Dedifferentiated amniotic fluid mesenchymal stem cell (primary cell): ENCODE measurements around the gene NME9.
A peak's percentile ranks its signal among the peaks of the same experiment; 100 is the strongest.

Experiments used
- DNase-seq: peaks from one replicate; pipeline ENCODE4 v3.0.0-alpha.2; 2016; ENCODE audit errors: extremely low spot score

The NME9 gene

GRCh38 chr3:138362538-138362937 lies 32.9 kb upstream of the NME9 start:
- DNase-seq = no peak

GRCh38 chr3:138361561-138361971 lies 31.9 kb upstream of the NME9 start:
- no peak for DNase-seq

- no peak for DNase-seq
Measured at GRCh38 chr3:138360869-138361525, 31.3 kb upstream of the NME9 start.

GRCh38 chr3:138359919-138360868 lies 30.5 kb upstream of the NME9 start:
- no peak for DNase-seq

- DNase-seq = no peak
Measured at GRCh38 chr3:138359148-138359918, 29.7 kb upstream of the NME9 start.

GRCh38 chr3:138356730-138357405 lies 27.2 kb upstream of the NME9 start:
- no peak for DNase-seq

GRCh38 chr3:138355071-138355470 lies 25.4 kb upstream of the NME9 start:
- no peak for DNase-seq

- DNase-seq = no peak
Measured at GRCh38 chr3:138354376-138354775, 24.7 kb upstream of the NME9 start.

- no peak for DNase-seq
Measured at GRCh38 chr3:138351916-138352550, 22.4 kb upstream of the NME9 start.

- DNase-seq = no peak
Measured at GRCh38 chr3:138351151-138351550, 21.5 kb upstream of the NME9 start.

GRCh38 chr3:138349926-138350665 lies 20.4 kb upstream of the NME9 start:
- peak; percentile 25 for DNase-seq

GRCh38 chr3:138348754-138349739 lies 19.4 kb upstream of the NME9 start:
- DNase-seq = no peak

- DNase-seq = peak; percentile 50
Measured at GRCh38 chr3:138347960-138348753, 18.5 kb upstream of the NME9 start, which contains the start of gene MRAS. Gene MRAS, plus strand, starts transcription at chr3:138348579. Its CDS starts 24,305 bp downstream, at chr3:138372884.

GRCh38 chr3:138344754-138345153 lies 15.1 kb upstream of the NME9 start:
- no peak for DNase-seq

GRCh38 chr3:138340511-138340910 lies 10.9 kb upstream of the NME9 start:
- no peak for DNase-seq

GRCh38 chr3:138338811-138339210 lies 9.2 kb upstream of the NME9 start:
- no peak for DNase-seq

- DNase-seq = no peak
Measured at GRCh38 chr3:138338244-138338643, 8.6 kb upstream of the NME9 start.

GRCh38 chr3:138336454-138336999 lies 6.9 kb upstream of the NME9 start:
- no peak for DNase-seq
